Measurements from ENCODE around the gene CEP55. TPM values are rescaled to one million over a fixed set of nuclear protein-coding genes. Genes with fewer than 3 reads are reported as not detected.

Gene CEP55
- polyA plus RNA-seq, 1 experiment: 16.3 TPM

- CTCF ChIA-PET: interaction anchor here (14.9 kb wide), 1 partner anchor 101 kb away, joined by 473 read pairs; no protein-coding TSS in a partner anchor
- TF ChIP-seq CTCF (IDR thresholded peaks at IDR 0.05; ENCODE audit: low read depth, low read length): no peak
- Histone ChIP-seq H3K27me3 (ENCODE audit: control insufficient read depth, insufficient read depth, low read length) (no peaks in the 10 kb centered on the region), H3K4me3 (ENCODE audit: low read depth, low read length) (peak overlapping the region; percentile 90), H3K9me3 (ENCODE audit: control insufficient read depth, insufficient read depth, low read length) (no peaks in the 10 kb centered on the region), H3K27ac (ENCODE audit: low read depth, low read length) (no peak overlapping the region)
- POLR2A ChIA-PET: interaction anchor here (0.7 to 0.8 kb wide), 4 partner anchors 11 to 59 kb away, joined by 3 to 7 read pairs (median 4); no protein-coding TSS in a partner anchor
- DNase-seq (ENCODE audit: low read depth, low spot score): no peak
Observed at GRCh38 chr10:93478873-93479272, 17.5 kb upstream of the CEP55 start.

DNA sequence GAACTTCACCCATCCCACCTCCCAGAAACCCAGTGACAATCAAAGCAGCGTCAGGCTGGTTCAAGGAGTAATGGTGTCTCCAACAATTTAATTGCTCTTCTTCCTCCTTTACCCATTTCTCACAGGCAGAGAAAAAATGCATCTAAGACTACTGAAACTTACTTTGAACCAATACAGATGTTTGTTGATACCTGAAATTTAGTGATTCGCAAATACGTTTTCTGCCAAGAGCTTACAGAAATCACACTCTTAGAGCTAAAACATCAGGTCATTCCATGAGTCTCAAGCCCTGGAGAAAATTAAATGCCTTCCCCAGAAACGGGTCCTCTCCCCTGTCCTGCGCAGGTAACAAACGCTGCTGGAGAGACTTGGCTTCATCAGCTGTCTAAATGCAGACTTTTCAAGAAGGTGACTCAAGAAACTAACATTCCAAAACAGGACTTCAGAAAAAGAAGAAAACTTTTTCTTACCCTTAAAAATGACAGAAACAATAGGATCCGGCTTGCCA is 14.7 kb upstream of the CEP55 start:
- ChIA-PET POLR2A (interaction anchor here (0.6 to 2.7 kb wide), 16 partner anchors 11 to 105 kb away, joined by 3 to 35 read pairs (median 6); no protein-coding TSS in a partner anchor), CTCF (interaction anchor here (0.6 to 14.9 kb wide), 31 partner anchors 10 to 221 kb away, joined by 3 to 473 read pairs (median 10); partner anchors contain the start of gene FRA10AC1)
- DNase-seq (ENCODE audit: low read depth, low spot score): no peak

GRCh38 chr10:93482145-93482834 is 14.1 kb upstream of the CEP55 start, which contains the start of gene MYOF:
Gene MYOF, minus strand, starts transcription at chr10:93482334. Its CDS starts 140 bp downstream, at chr10:93482194.
- POLR2A ChIA-PET: interaction anchor here (0.6 to 2.7 kb wide), 22 partner anchors 8 to 992 kb away, joined by 3 to 35 read pairs (median 4); partner anchors contain the start of gene CEP55
- CTCF ChIA-PET: interaction anchor here (0.6 to 14.9 kb wide), 35 partner anchors 10 to 220 kb away, joined by 3 to 473 read pairs (median 10); partner anchors contain the start of gene FRA10AC1
- peak within 1 kb of the TSS; percentile 90 for H3K4me3 ChIP-seq (ENCODE audit: low read depth, low read length)
- H3K27ac ChIP-seq (ENCODE audit: low read depth, low read length): peak within 1 kb of the TSS; percentile 97
- DNase-seq (ENCODE audit: low read depth, low spot score): peak; percentile 78
- H3K27me3 ChIP-seq (ENCODE audit: control insufficient read depth, insufficient read depth, low read length): no peaks in the 10 kb centered on the region
- no peaks in the 10 kb centered on the region for H3K9me3 ChIP-seq (ENCODE audit: control insufficient read depth, insufficient read depth, low read length)
- peak; percentile 62 for TF ChIP-seq CTCF (IDR thresholded peaks at IDR 0.05; ENCODE audit: low read depth, low read length)

More for the DNA sequence above, 14.7 kb upstream of the CEP55 start:
- H3K4me3 ChIP-seq (ENCODE audit: low read depth, low read length): peak overlapping the region; percentile 90
- H3K27ac ChIP-seq (ENCODE audit: low read depth, low read length): peak overlapping the region; percentile 97
- no peaks in the 10 kb centered on the region for H3K27me3 ChIP-seq (ENCODE audit: control insufficient read depth, insufficient read depth, low read length)
- no peak for TF ChIP-seq CTCF (IDR thresholded peaks at IDR 0.05; ENCODE audit: low read depth, low read length)
- no peaks in the 10 kb centered on the region for H3K9me3 ChIP-seq (ENCODE audit: control insufficient read depth, insufficient read depth, low read length)

DNA sequence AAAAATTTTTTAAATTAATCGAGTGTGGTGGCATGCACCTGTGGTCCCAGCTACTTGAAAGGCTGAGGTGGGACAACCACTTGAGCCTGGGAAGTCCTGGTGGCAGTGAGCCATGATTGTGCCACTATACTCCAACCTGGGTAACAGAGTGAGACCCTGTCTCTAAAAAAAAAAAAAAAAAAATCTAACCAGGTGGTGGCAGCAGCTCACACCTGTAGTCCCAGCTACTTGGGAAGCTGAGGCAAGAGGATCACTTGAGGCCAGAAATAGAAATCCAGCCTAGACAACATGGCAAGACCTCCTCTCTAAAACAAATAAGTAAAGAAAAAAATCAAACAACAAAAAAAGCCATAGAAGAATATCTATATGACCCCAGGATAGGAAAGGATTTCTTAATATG is 10.7 kb upstream of the CEP55 start:
- no peaks in the 10 kb centered on the region for H3K27me3 ChIP-seq (ENCODE audit: control insufficient read depth, insufficient read depth, low read length)
- ChIA-PET POLR2A (no interaction called here), CTCF (interaction anchor here (0.6 to 14.9 kb wide), 3 partner anchors 9 to 114 kb away, joined by 3 to 473 read pairs (median 4); no protein-coding TSS in a partner anchor)

More for the DNA sequence above, 10.7 kb upstream of the CEP55 start:
- no peaks in the 10 kb centered on the region for H3K9me3 ChIP-seq (ENCODE audit: control insufficient read depth, insufficient read depth, low read length)
- H3K27ac ChIP-seq (ENCODE audit: low read depth, low read length): no peak overlapping the region
- no peak overlapping the region for H3K4me3 ChIP-seq (ENCODE audit: low read depth, low read length)
- DNase-seq (ENCODE audit: low read depth, low spot score): no peak
- TF ChIP-seq CTCF (IDR thresholded peaks at IDR 0.05; ENCODE audit: low read depth, low read length): no peak
